ENCODE results near the gene LPAR6.
"Not testable (repeated sequence)": the region's sequence is repeated elsewhere in the genome, so short reads cannot be mapped to it uniquely, and the experiment has no call there.

DNA sequence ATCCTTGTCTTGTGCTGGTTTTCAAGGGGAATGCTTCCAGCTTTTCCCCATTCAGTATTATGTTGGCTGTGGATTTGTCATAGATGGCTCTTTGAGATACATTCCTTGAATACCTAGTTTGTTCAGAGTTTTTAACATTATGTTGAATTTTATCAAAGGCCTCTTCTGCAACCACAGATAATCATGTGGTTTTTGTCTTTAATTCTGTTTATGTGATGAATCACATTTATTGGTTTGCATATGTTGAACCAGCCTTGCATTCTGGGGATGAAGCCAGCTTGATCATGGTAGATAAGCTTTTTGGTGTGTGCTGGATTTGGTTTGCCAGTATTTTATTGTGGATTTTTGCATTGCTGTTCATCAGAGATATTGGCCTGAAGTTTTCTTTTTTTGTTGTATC is 38.3 kb upstream of the LPAR6 start:
- TF ChIP-seq, protein P1, sequence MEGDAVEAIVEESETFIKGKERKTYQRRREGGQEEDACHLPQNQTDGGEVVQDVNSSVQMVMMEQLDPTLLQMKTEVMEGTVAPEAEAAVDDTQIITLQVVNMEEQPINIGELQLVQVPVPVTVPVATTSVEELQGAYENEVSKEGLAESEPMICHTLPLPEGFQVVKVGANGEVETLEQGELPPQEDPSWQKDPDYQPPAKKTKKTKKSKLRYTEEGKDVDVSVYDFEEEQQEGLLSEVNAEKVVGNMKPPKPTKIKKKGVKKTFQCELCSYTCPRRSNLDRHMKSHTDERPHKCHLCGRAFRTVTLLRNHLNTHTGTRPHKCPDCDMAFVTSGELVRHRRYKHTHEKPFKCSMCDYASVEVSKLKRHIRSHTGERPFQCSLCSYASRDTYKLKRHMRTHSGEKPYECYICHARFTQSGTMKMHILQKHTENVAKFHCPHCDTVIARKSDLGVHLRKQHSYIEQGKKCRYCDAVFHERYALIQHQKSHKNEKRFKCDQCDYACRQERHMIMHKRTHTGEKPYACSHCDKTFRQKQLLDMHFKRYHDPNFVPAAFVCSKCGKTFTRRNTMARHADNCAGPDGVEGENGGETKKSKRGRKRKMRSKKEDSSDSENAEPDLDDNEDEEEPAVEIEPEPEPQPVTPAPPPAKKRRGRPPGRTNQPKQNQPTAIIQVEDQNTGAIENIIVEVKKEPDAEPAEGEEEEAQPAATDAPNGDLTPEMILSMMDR (IDR thresholded peaks at IDR 0.05): not testable (repeated sequence)
- TF ChIP-seq POLR2A (IDR thresholded peaks at IDR 0.05): not testable (repeated sequence)

Data from transverse colon (tissue), 3 donors.